HG02678 (cell line): ENCODE data around the gene PCDHA5.
"Not testable (repeated sequence)": the region's sequence is repeated elsewhere in the genome, so short reads cannot be mapped to it uniquely, and the experiment has no call there.

Experiments
- ATAC-seq: cut with Tn5 transposase; IDR thresholded peaks from one replicate; pipeline ENCODE4 v1.9.1; 2021; ENCODE audit warnings: mild to moderate bottlenecking, moderate library complexity; ENCODE audit not compliant: unreplicated experiment

PCDHA5 gene

GRCh38 chr5:140822969-140823368 is 1.6 kb downstream of the PCDHA5 start:
- not testable (repeated sequence) for ATAC-seq

- ATAC-seq = no peak
These were observed 2.1 kb downstream of the PCDHA5 start for GRCh38 chr5:140823475-140823874.

DNA sequence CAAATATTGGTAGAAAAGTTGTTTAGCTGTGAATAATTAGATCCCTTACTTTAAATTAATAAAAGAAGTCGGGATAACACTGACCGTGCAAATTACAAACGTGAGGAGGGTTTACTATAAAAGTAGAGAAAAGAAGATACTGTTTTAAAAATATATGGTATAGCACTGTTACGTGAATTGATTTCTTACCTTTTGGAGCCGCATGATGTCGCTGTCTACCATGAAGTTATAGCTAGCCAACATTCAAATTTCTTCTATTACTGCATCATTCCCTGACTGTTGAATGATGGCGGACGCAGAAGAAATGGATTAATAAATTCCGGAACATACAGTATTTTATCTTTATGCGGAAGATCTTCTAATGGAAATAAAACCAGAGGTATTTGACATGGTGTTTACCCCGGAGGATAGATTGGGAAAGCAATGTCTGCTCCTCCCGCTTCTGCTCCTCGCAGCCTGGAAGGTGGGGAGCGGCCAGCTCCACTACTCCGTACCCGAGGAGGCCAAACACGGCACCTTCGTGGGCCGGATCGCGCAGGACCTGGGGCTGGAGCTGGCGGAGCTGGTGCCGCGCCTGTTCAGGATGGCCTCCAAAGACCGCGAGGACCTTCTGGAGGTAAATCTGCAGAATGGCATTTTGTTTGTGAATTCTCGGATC is 6.4 kb downstream of the PCDHA5 start, which contains the start of gene PCDHA6:
PCDHA6 (plus strand) TSS at position 257 of the 658 bp plus-strand sequence; CDS start at position 389, 132 bp downstream.
- ATAC-seq = no peak

GRCh38 chr5:140828362-140828737 is 6.9 kb downstream of the PCDHA5 start:
- no peak for ATAC-seq

- ATAC-seq = not testable (repeated sequence)
These were observed 8.4 kb downstream of the PCDHA5 start for GRCh38 chr5:140829511-140830501.

DNA sequence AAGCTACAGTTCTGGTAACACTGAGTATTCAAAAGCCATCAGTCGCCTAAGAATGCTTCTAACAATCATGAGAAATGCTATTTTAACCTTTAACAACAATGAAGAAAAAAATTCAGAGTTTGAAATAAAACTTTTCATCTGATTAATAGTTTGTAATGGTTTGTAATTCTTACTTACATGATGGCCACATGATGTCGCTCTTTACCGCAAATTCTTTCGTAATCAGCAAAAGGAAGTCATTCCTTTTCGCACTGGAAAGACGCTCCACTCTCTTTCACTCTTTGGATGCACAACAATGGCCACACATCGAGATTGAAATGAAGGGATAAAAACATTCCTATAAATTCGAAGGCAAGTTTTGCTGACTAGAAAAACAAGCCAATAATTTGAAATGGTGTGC is 12.6 kb downstream of the PCDHA5 start, which contains the start of gene PCDHA7:
PCDHA7 (plus strand) TSS at position 277 of the 400 bp plus-strand sequence; CDS start at position 392, 115 bp downstream.
- no peak for ATAC-seq

- ATAC-seq = not testable (repeated sequence)
These were observed 13.1 kb downstream of the PCDHA5 start for GRCh38 chr5:140834439-140835008.

- ATAC-seq = no peak
These were observed 14.5 kb downstream of the PCDHA5 start for GRCh38 chr5:140835622-140836510.

- ATAC-seq = no peak
These were observed 19.9 kb downstream of the PCDHA5 start, which contains the start of gene PCDHA8 for GRCh38 chr5:140840978-140841962. Gene PCDHA8 (plus strand): TSS chr5:140841187. CDS start chr5:140841322, 135 bp downstream.

GRCh38 chr5:140842798-140843733 is 21.7 kb downstream of the PCDHA5 start:
- ATAC-seq = no peak

DNA sequence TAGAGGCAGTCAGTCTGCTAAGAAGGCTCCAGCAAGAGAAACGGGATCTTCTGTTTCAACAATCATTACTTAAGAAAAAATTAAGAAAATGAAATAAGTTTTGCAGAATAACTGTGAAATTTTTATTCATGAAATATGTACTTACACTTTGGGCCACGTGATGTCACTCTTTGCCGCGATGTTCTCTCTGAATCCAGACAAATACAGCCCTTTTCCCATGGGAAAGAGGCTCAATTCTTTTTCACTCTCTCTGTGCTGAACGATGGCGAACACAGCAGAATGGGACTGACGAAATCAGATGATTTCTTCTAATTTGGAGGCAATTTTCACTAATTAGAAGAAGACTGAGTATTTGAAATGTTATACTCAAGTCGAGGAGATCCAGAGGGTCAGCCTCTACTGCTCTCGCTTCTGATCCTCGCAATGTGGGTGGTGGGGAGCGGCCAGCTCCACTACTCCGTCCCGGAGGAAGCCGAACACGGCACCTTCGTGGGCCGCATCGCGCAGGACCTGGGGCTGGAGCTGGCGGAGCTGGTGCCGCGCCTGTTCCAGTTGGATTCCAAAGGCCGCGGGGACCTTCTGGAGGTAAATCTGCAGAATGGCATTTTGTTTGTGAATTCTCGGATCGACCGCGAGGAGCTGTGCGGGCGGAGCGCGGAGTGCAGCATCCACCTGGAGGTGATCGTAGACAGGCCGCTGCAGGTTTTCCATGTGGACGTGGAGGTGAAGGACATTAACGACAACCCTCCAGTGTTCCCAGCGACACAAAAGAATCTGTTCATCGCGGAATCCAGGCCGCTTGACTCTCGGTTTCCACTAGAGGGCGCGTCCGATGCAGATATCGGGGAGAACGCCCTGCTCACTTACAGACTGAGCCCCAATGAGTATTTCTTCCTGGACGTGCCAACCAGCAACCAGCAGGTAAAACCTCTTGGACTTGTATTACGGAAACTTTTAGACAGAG is 27.0 kb downstream of the PCDHA5 start, which contains the start of gene PCDHA9:
PCDHA9 (plus strand) TSS at position 244 of the 964 bp plus-strand sequence; CDS start at position 358, 114 bp downstream.
- not testable (repeated sequence) for ATAC-seq

- ATAC-seq = not testable (repeated sequence)
These were observed 28.6 kb downstream of the PCDHA5 start for GRCh38 chr5:140849831-140850634.

- ATAC-seq = no peak
These were observed 34.6 kb downstream of the PCDHA5 start, which contains the start of gene PCDHA10 for GRCh38 chr5:140855772-140856674. Gene PCDHA10 (plus strand): TSS chr5:140855897. CDS start chr5:140856049, 152 bp downstream.

DNA sequence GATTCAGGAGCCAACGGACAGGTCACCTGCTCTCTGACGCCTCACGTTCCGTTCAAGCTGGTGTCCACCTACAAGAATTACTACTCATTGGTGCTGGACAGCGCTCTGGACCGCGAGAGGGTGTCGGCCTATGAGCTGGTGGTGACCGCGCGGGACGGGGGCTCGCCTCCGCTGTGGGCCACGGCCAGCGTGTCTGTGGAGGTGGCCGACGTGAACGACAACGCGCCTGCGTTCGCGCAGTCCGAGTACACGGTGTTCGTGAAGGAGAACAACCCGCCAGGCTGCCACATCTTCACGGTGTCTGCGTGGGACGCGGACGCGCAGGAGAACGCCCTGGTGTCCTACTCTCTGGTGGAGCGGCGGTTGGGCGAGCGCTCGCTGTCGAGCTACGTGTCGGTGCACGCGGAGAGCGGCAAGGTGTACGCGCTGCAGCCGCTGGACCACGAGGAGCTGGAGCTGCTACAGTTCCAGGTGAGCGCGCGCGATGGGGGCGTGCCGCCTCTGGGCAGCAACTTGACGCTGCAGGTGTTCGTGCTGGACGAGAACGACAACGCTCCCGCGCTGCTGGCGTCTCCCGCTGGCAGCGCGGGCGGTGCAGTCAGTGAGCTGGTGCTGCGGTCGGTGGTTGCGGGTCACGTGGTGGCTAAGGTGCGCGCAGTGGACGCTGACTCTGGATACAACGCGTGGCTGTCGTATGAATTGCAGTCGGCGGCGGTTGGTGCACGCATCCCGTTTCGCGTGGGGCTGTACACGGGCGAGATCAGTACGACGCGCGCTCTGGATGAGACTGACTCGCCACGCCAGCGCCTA is 36.0 kb downstream of the PCDHA5 start:
- no peak for ATAC-seq
